Heart left ventricle (tissue), 13 donors: ENCODE results near the gene OR14C36.
"Not testable (repeated sequence)": the region's sequence is repeated elsewhere in the genome, so short reads cannot be mapped to it uniquely, and the experiment has no call there.

Experiments used
- CTCF ChIP-seq, 12 donors: fragments of 200-600 bp; sonication (generic) in 4 of 12; IDR thresholded peaks; one replicate each; pipeline versions ENCODE4 v1.5.0 to v1.8.0; 2018 to 2022; ENCODE audit warnings: antibody characterized with exemption in 12 of 12, mild to moderate bottlenecking in 5 of 12
- POLR2A ChIP-seq, 2 donors: fragments of 450-650 bp; IDR thresholded peaks; one replicate each; pipeline ENCODE4 v1.6.1; 2017; ENCODE audit warnings: antibody characterized with exemption in 2 of 2, mild to moderate bottlenecking in 2 of 2, moderate library complexity in 2 of 2
- donor health status: ischemic (EF 13 %, LVEDD 7.1; RV severe dilation, severe dysfunction).
- donor health status: DM: no; HTN: yes; CAD: no.
- donor health status: DM: no; HTN: no; CAD: no.
- donor health status: ischemic (EF 25% LVEDD 6.9; RV normal size, moderate dysfunction).
- donor health status: ischemic (EF 25% LVEDD 5.7; RV mildly dilated, moderate dysfunction).
- donor health status: ischemic (EF 35%, LVEDD 5.7; RV mildly dilated, moderate dysfunction).
- donor health status: nonischemic (EF 11% LVEDD 7.7; RV severe dilation, severe dysfunction).
- donor health status: DM: yes; HTN: yes; CAD: no.
- donor health status: PGD.
- donor health status: ischemic (EF 29% LVEDD 5.4; RV normal size, mild dysfunction).
- donor health status: nonischemic (EF 23%, LVEDD 6.1; RV moderate dilation, normal function).

- TF ChIP-seq CTCF, POLR2A (IDR thresholded peaks at IDR 0.05): not testable (repeated sequence)
These were observed 42.9 kb upstream of the OR14C36 start for GRCh38 chr1:248305672-248306071.
